GM18867 (cell line): ENCODE results near the gene SPEM2.
"Not testable (repeated sequence)": the region's sequence is repeated elsewhere in the genome, so short reads cannot be mapped to it uniquely, and the experiment has no call there.

Source experiments
- ATAC-seq: cut with Tn5 transposase; IDR thresholded peaks from one replicate; pipeline ENCODE4 v1.9.1; 2021; ENCODE audit warnings: mild to moderate bottlenecking, moderate library complexity; ENCODE audit not compliant: unreplicated experiment

The SPEM2 gene

DNA sequence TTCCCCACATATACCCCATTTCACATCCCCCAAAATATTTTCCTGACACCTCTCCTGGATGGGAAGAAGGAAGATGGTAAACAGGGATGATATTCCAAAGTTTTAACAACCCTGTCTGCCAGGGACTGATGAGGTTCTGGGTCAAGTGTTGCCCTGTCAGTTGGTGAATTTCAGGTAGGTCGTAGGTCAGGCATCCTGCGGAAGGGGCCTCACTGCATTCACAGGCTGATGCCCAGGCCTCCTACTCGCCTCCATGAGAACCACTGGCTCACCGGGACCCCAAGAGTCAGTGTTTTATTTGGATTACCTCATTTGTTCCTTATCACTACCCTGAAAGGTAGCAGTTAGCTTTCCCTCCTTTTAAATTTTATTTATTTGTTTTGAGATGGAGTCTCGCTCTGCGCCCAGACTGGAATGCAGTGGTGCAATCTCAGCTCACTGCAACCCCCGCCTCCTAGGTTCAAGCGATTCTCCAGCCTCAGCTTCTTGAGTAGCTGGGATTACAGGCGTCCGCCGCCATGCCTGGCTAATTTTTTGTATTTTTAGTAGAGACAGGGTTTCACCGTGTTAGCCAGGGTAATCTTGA lies 43.5 kb downstream of the SPEM2 start:
- no peak for ATAC-seq

GRCh38 chr17:7469843-7470242 lies 44.4 kb downstream of the SPEM2 start:
- not testable (repeated sequence) for ATAC-seq

- ATAC-seq, result not testable (repeated sequence)
These were observed 45.1 kb downstream of the SPEM2 start for GRCh38 chr17:7470457-7470973.

GRCh38 chr17:7471729-7472128 lies 46.3 kb downstream of the SPEM2 start:
- no peak for ATAC-seq

DNA sequence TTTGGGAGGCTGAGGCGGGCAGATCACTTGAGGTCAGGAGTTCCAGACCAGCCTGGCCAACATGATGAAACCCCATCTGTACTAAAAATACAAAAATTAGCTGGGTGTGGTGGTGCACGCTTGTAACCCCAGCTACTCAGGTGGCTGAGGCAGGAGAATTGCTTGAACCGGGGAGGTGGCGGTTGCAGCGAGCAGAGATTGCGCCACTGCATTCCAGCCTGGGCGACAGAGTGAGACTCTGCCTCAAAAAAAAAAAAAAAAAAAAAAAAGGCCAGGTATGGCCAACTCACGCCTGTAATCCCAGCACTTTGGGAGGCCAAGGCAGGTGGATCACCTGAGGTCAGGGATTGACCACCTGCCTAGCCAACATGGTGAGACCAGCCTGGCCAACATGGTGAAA lies 49.4 kb downstream of the SPEM2 start:
- not testable (repeated sequence) for ATAC-seq

DNA sequence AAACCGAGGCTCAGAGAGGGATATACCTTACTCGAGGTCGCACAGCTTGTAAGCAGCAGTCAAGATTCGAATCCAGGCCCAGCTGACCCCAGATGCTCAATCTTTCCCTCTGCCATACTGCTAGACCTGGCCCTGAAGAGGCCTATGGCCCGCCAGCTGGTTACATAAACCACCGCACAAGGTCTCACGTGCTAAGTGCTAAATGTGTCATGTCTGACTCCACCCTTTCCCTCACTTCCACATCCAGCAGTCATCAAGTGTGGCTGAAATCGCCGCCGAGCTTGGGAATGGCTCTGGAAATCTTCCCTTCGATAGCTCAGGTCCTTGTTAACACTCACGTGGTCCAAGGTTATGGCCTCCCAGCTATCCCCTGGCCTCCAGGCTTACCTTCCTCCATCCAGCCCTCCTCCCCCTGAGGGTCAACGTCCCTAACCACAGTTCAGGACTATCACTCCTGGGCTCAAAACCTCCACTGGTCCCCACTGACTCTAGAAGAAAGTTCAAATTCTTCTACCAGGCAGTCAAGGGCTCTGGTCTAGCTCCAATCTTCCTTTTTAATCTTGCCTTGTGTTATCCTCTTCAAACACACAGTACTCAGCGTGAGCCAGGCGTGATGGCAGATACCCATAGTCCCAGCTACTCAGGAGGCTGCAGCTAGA lies 50.5 kb downstream of the SPEM2 start:
- ATAC-seq, result no peak

DNA sequence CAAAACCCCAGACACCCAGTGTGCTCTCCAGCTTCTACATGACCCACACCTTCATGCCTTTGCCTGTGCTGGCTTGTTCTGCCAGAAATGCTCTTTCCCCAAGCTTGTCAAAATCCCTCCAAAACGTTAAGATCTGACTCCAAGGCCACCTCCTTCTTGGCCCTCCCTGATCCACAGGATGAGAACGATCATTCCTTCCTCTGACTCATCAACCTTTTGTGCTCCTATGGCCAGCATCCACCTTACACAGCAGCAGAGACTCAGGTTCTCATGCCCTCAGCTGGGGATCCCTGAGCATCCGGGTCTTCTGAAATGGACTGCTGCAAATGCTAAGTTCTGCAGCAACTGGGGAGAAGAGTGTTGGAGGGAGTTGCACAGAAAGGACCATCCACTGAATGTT lies 51.1 kb downstream of the SPEM2 start:
- no peak for ATAC-seq

DNA sequence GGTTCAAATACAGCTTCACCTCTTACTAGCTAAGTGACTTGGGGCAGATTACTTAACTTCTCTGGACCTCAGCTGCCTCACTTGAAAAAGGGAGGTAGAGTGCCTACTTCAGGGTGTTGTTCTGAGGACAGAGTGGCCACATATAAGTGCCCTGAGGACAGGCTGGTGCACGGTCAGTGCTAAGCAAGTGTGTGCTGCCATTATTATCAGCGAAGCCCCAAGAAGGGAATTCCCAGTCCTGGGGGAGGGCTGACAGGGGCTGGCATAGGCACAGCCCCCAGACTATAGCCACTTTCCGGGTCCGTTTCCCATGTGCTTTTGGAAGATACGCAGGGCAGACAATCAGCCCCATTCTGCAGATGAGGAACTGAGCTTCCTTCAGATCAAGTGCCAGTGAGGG lies 51.5 kb downstream of the SPEM2 start:
- ATAC-seq, result no peak
